Thyroid gland (tissue), 4 donors: ENCODE measurements around the gene PSKH1. TPM values are rescaled to one million over a fixed set of nuclear protein-coding genes. Genes with fewer than 3 reads are reported as not detected.
A peak's percentile ranks its signal among the peaks of the same experiment; 100 is the strongest.
"Not testable (repeated sequence)": the region's sequence is repeated elsewhere in the genome, so short reads cannot be mapped to it uniquely, and the experiment has no call there.

ENCODE experiments used
- DNase-seq, 2 donors: peaks; one replicate each; pipeline ENCODE4 v3.0.0-alpha.2; 2019
- H3K27ac ChIP-seq, 3 donors: fragments of 200-600 bp; sonication (generic); 1 replicate in 2 of 3; 2 replicates in 1 of 3; pipeline ENCODE4 v1.5.1; 2016 to 2019; ENCODE audit warnings: mild to moderate bottlenecking in 1 of 3, moderate library complexity in 1 of 3
- H3K27me3 ChIP-seq: fragments of 200-600 bp; sonication (generic); one replicate; pipeline ENCODE4 v1.5.1; 2019
- H3K36me3 ChIP-seq, 2 donors: fragments of 200-600 bp; sonication (generic); one replicate each; pipeline ENCODE4 v1.5.1; 2016 to 2019
- H3K4me1 ChIP-seq, 2 donors: fragments of 200-600 bp; sonication (generic); one replicate each; pipeline ENCODE4 v1.5.1; 2017 to 2019
- H3K4me3 ChIP-seq, 3 donors: fragments of 200-600 bp; sonication (generic); replicated peaks in 1 of 3; 1 replicate in 2 of 3; 2 replicates in 1 of 3; pipeline ENCODE4 v1.5.1; 2016; ENCODE audit warnings: mild to moderate bottlenecking in 1 of 3
- H3K9me3 ChIP-seq: fragments of 200-600 bp; sonication (generic); one replicate; pipeline ENCODE4 v1.5.1; 2017
- CTCF ChIP-seq, 6 experiments: fragments of 200-600 bp in 3 of 6; fragments of 450-650 bp in 3 of 6; sonication (generic) in 3 of 6; IDR thresholded peaks; one replicate each; pipeline ENCODE4 v1.5.1; 2016 to 2019; ENCODE audit warnings: antibody characterized with exemption in 6 of 6, mild to moderate bottlenecking in 2 of 6, inconsistent platforms in 1 of 6, moderate library complexity in 1 of 6
- POLR2A ChIP-seq, 2 donors: fragments of 450-650 bp; IDR thresholded peaks; one replicate each; pipeline ENCODE4 v1.6.1; 2017; ENCODE audit warnings: antibody characterized with exemption in 2 of 2, mild to moderate bottlenecking in 2 of 2, moderate library complexity in 1 of 2
- WGBS, 2 donors: methylation state at CpG; one replicate each; pipeline ENCODE4 v1.1.5; 2017; 5-methylcytosine and 5-hydroxymethylcytosine counted together
- intact Hi-C: fragments of 100-400 bp; cut with DNase I; formaldehyde crosslinking; loops from one replicate; pipeline ENCODE4 v1.15.1; 2023
- total RNA-seq, 4 donors: library from RNA; depleted of rRNA; stranded (reverse); fragments of >200 nt; gene quantifications; one replicate each; pipeline ENCODE4 v1.2.3, GENCODE V29; 2016

The PSKH1 gene
- total RNA-seq, 4 donors from 2014 or later = 20.3 to 35.7 (median 28.8) TPM

- H3K4me1 ChIP-seq = peaks cover 14 to 59% of the 10 kb centered on the region in 2 donors
- no peaks in the 10 kb centered on the region for H3K9me3 ChIP-seq
- TF ChIP-seq CTCF (IDR thresholded peaks at IDR 0.05) (no peak), POLR2A (IDR thresholded peaks at IDR 0.05) (no peak)
- intact Hi-C loops = no loop called here
- H3K27ac ChIP-seq = no peak overlapping the region
- no peak overlapping the region for H3K4me3 ChIP-seq
- H3K36me3 ChIP-seq = peaks cover 0 to under 1% of the 10 kb centered on the region in 2 donors
- H3K27me3 ChIP-seq = no peaks in the 10 kb centered on the region
- DNase-seq = no peak
- 88 to 93% methylated on average over 4 to 8 of the region's 8 CpGs for WGBS, 2 donors
Observed at GRCh38 chr16:67860589-67861398, 32.3 kb upstream of the PSKH1 start.

GRCh38 chr16:67861877-67862276 is 31.2 kb upstream of the PSKH1 start:
- intact Hi-C loops = no loop called here
- Histone ChIP-seq H3K27me3 (no peaks in the 10 kb centered on the region), H3K27ac (no peak overlapping the region), H3K4me1 (peaks cover 13 to 49% of the 10 kb centered on the region in 2 donors), H3K36me3 (peaks cover 0 to 4% of the 10 kb centered on the region in 2 donors), H3K9me3 (no peaks in the 10 kb centered on the region), H3K4me3 (no peak overlapping the region)
- WGBS, 2 donors = 80 to 84% methylated on average over 6 of the region's 6 CpGs
- DNase-seq = no peak
- TF ChIP-seq POLR2A (IDR thresholded peaks at IDR 0.05) (no peak), CTCF (IDR thresholded peaks at IDR 0.05) (no peak)

- TF ChIP-seq POLR2A (IDR thresholded peaks at IDR 0.05) = no peak
- no peak for TF ChIP-seq CTCF (IDR thresholded peaks at IDR 0.05)
- Histone ChIP-seq H3K4me3 (no peak overlapping the region), H3K4me1 (peaks cover 3 to 38% of the 10 kb centered on the region in 2 donors), H3K9me3 (no peaks in the 10 kb centered on the region), H3K36me3 (peaks cover 4 to 11% of the 10 kb centered on the region in 2 donors), H3K27me3 (no peaks in the 10 kb centered on the region), H3K27ac (peak overlapping the region; percentile 25 to 77 (median 62))
- peak in 1 of 2 donors; percentile 22 for DNase-seq
- intact Hi-C loops = no loop called here
- WGBS, 2 donors = 67 to 72% methylated on average over 11 of the region's 11 CpGs
Observed at GRCh38 chr16:67862623-67863583, 30.2 kb upstream of the PSKH1 start.

- H3K27me3 ChIP-seq, DNase-seq, intact Hi-C loops, H3K4me3 ChIP-seq, H3K9me3 ChIP-seq: not testable (repeated sequence)
- peaks cover 4 to 21% of the 10 kb centered on the region in 2 donors for H3K36me3 ChIP-seq
- H3K27ac ChIP-seq = peak overlapping the region in 2 of 3 donors; percentile 62 to 77
- WGBS, 2 donors = 94% methylated on average over 6 of the region's 6 CpGs
- H3K4me1 ChIP-seq = peaks cover 0 to 27% of the 10 kb centered on the region in 2 donors
Observed at GRCh38 chr16:67864044-67864443, 29.0 kb upstream of the PSKH1 start.

- no peaks in the 10 kb centered on the region for H3K27me3 ChIP-seq
- WGBS, 2 donors = 87 to 94% methylated on average over 2 of the region's 2 CpGs
- peaks cover 0 to 27% of the 10 kb centered on the region in 2 donors for H3K4me1 ChIP-seq
- H3K4me3 ChIP-seq = no peak overlapping the region
- H3K27ac ChIP-seq = no peak overlapping the region
- no peak for DNase-seq
- TF ChIP-seq POLR2A (IDR thresholded peaks at IDR 0.05) (no peak), CTCF (IDR thresholded peaks at IDR 0.05) (no peak)
- intact Hi-C loops = no loop called here
- H3K36me3 ChIP-seq = peaks cover 5 to 22% of the 10 kb centered on the region in 2 donors
- H3K9me3 ChIP-seq = no peaks in the 10 kb centered on the region
Observed at GRCh38 chr16:67864594-67864993, 28.5 kb upstream of the PSKH1 start.
